Pancreas (tissue), 10 donors: ENCODE results near the gene CTNNA3. TPM values are rescaled to one million over a fixed set of nuclear protein-coding genes. Genes with fewer than 3 reads are reported as not detected.

ENCODE experiments used
- ATAC-seq, 4 donors: fragments of 200-7000 bp; cut with Tn5 transposase; one replicate each; pipeline versions ENCODE4 v1.8.0 to v1.9.1; 2020; ENCODE audit warnings: mild to moderate bottlenecking in 4 of 4, moderate library complexity in 4 of 4
- DNase-seq, 6 donors: peaks; one replicate each; pipeline ENCODE4 v3.0.0-alpha.2; 2020
- FAIRE-seq: peaks from 2 replicates; lab custom pipeline; 2012; peaks lifted over from hg19 to GRCh38; lab: Jason Lieb, UNC
- H3K27ac ChIP-seq, 4 donors: fragments of 200-600 bp; sonication (generic); 1 replicate in 3 of 4; 2 replicates in 1 of 4; pipeline versions ENCODE4 v1.5.0 to v1.8.0; 2020
- H3K27me3 ChIP-seq, 4 donors: fragments of 200-600 bp; one replicate each; pipeline ENCODE4 v1.8.0; 2021
- H3K36me3 ChIP-seq, 3 donors: fragments of 200-600 bp; sonication (generic) in 1 of 3; one replicate each; pipeline versions ENCODE4 v1.5.0 to v1.8.0; 2020 to 2021
- H3K4me1 ChIP-seq, 3 donors: fragments of 200-600 bp; one replicate each; pipeline ENCODE4 v1.8.0; 2021
- H3K4me3 ChIP-seq, 4 donors: fragments of 200-600 bp; sonication (generic) in 2 of 4; one replicate each; pipeline versions ENCODE4 v1.5.0 to v1.8.0; 2020 to 2021
- H3K9me3 ChIP-seq, 4 donors: fragments of 200-600 bp; one replicate each; pipeline ENCODE4 v1.8.0; 2021
- CTCF ChIP-seq, 4 donors: fragments of 200-600 bp; sonication (generic) in 3 of 4; IDR thresholded peaks; one replicate each; pipeline versions ENCODE4 v1.5.0 to v1.8.0; 2021; ENCODE audit warnings: antibody characterized with exemption in 4 of 4
- WGBS, 2 donors: extraction: QIAGEN DNeasy Blood & Tissue Kit; methylation state at CpG; one replicate each; pipeline ENCODE4 v1.1.7; 2013; 5-methylcytosine and 5-hydroxymethylcytosine counted together
- intact Hi-C, 3 donors: fragments of 100-400 bp; cut with DNase I; formaldehyde crosslinking; loops; one replicate each; pipeline versions ENCODE4 v1.11.1 to v1.14.2; 2022
- polyA plus RNA-seq, 2 donors: library from polyadenylated mRNA; stranded (reverse); fragments of 200-250 nt; gene quantifications; one replicate each; pipeline ENCODE4 v1.2.3, GENCODE V29; 2013
- total RNA-seq, 6 donors: library from RNA; stranded (reverse); fragmentation: NEBNext Ultra II Directional in 4 of 6; extraction: Animal tissue kit (Norgen Biotek cat#: 25700) in 4 of 6; gene quantifications; one replicate each; pipeline versions ENCODE4 v1.2.1 to v1.2.4, GENCODE V29; 2021 to 2023
- donor health status: healthy with polysubstance abuse.
- donor health status: DM: no; HTN: no; CAD: no; lungs with moderate emphysema.
- donor health status: DM: no; HTN: no; CAD: no.
- donor health status: control.
- donor health status: control.
- donor health status: Bipolar disorder and iron deficiency.
- donor health status: DM: yes; HTN: yes; CAD: no.
- donor health status: DM: no; HTN: no; CAD: no.
- donor health status: DM: no; HTN: no; CAD: no.
- donor health status: DM: yes; HTN: yes; CAD: no.

Gene CTNNA3
- total and polyA plus RNA-seq, 8 donors: 0.02 to 0.83 (median 0.21) TPM

GRCh38 chr10:66176772-66177171 is 1519.2 kb downstream of the CTNNA3 start:
- H3K36me3 ChIP-seq: no peaks in the 10 kb centered on the region
- no peak for ATAC-seq
- no peak for TF ChIP-seq CTCF (IDR thresholded peaks at IDR 0.05)
- H3K27me3 ChIP-seq: no peaks in the 10 kb centered on the region
- H3K9me3 ChIP-seq: no peaks in the 10 kb centered on the region
- FAIRE-seq: no peak
- DNase-seq: no peak
- H3K27ac ChIP-seq: no peak overlapping the region
- WGBS, 2 donors: 78 to 82% methylated on average over 5 of the region's 5 CpGs
- intact Hi-C loops: no loop called here
- H3K4me1 ChIP-seq: no peaks in the 10 kb centered on the region
- H3K4me3 ChIP-seq: no peak overlapping the region

- no peak overlapping the region for H3K4me3 ChIP-seq
- ATAC-seq: no peak
- WGBS, 2 donors: 76 to 89% methylated on average over 1 of the region's 1 CpG
- TF ChIP-seq CTCF (IDR thresholded peaks at IDR 0.05): no peak
- no peaks in the 10 kb centered on the region for H3K36me3 ChIP-seq
- DNase-seq: no peak
- H3K4me1 ChIP-seq: no peaks in the 10 kb centered on the region
- H3K27ac ChIP-seq: no peak overlapping the region
- intact Hi-C loops: no loop called here
- no peaks in the 10 kb centered on the region for H3K27me3 ChIP-seq
- no peak for FAIRE-seq
- H3K9me3 ChIP-seq: no peaks in the 10 kb centered on the region
Measured at GRCh38 chr10:66167816-66168215, 1528.2 kb downstream of the CTNNA3 start.

DNA sequence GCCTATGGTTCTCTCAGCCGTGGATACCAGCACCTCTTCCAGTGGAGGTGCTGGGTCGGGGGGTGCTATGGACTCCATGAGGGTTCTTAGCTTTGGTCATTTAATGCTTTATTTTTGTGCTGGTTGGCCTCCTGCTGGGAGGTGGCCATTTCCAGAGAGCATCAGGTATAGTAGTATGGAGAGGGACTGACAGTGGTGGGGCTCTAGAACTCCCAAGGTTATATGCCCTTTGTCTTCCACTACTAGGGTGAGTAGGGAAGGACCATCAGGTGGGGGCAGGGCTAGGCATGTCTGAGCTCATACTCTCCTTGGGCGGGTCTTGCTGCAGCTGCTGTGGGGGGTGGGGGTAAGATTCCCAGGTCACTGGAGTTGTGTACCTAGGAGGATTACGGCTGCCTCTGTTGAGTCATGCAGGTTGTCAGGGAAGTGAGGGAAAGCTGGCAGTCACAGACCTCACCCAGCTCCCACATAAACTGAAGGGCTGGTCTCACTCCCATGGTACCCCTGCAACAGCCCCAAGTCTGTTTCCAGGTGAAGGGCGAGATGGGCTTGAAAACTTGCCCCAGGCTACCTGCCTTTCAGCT is 1533.3 kb downstream of the CTNNA3 start:
- Histone ChIP-seq H3K9me3 (no peaks in the 10 kb centered on the region), H3K36me3 (no peaks in the 10 kb centered on the region), H3K4me1 (no peaks in the 10 kb centered on the region), H3K27me3 (no peaks in the 10 kb centered on the region), H3K4me3 (no peak overlapping the region), H3K27ac (no peak overlapping the region)
- no peak for ATAC-seq
- no peak for TF ChIP-seq CTCF (IDR thresholded peaks at IDR 0.05)
- 78 to 86% methylated on average over 5 of the region's 5 CpGs for WGBS, 2 donors
- intact Hi-C loops: no loop called here
- DNase-seq: no peak
- FAIRE-seq: no peak

GRCh38 chr10:66151346-66151745 is 1544.6 kb downstream of the CTNNA3 start:
- intact Hi-C loops: no loop called here
- DNase-seq (no peak), FAIRE-seq (no peak), ATAC-seq (no peak)
- H3K4me3 ChIP-seq: no peak overlapping the region
- no peaks in the 10 kb centered on the region for H3K36me3 ChIP-seq
- H3K27ac ChIP-seq: no peak overlapping the region
- 42 to 57% methylated on average over 2 of the region's 2 CpGs for WGBS, 2 donors
- H3K4me1 ChIP-seq: no peaks in the 10 kb centered on the region
- TF ChIP-seq CTCF (IDR thresholded peaks at IDR 0.05): no peak
- H3K27me3 ChIP-seq: no peaks in the 10 kb centered on the region
- no peaks in the 10 kb centered on the region for H3K9me3 ChIP-seq

DNA sequence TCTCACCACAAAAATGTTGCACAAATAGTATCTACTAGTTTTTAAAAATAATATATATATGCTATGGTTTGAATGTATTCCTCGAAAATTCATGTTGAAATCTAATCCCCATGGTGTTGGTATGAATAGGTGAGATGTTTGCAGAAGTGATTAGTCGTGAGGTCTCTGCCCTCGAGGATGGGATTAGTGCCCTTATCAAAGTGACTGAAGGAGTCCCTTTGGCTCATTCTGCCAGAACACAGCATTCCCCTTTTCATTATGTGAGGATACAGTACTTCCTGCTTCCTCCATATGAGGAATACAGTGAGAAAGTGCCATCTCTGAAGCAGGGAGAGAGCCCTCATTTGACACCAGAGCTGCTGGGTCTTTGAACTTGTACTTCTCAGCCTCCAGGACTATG is 1547.7 kb downstream of the CTNNA3 start:
- Histone ChIP-seq H3K27me3 (no peaks in the 10 kb centered on the region), H3K4me1 (no peaks in the 10 kb centered on the region), H3K36me3 (no peaks in the 10 kb centered on the region), H3K27ac (no peak overlapping the region), H3K4me3 (no peak overlapping the region), H3K9me3 (no peaks in the 10 kb centered on the region)
- FAIRE-seq (no peak), DNase-seq (no peak), ATAC-seq (no peak)
- TF ChIP-seq CTCF (IDR thresholded peaks at IDR 0.05): no peak
- intact Hi-C loops: no loop called here
- WGBS, 2 donors: 40 to 57% methylated on average over 3 of the region's 3 CpGs
